BLaER1 treated with 17β-estradiol and CSF1 and Interleukin-3, amounts not matched to agents 10 nM and 100 nM (cell line): ENCODE results near the gene TAC3.
"Not testable (repeated sequence)": the region's sequence is repeated elsewhere in the genome, so short reads cannot be mapped to it uniquely, and the experiment has no call there.

Experiments used
- H3K27ac ChIP-seq, 11 experiments: shearing (Covaris generic); formaldehyde crosslinking; 2 replicates each; pipeline ENCODE4 v1.8.1; 2022
- H3K27me3 ChIP-seq, 11 experiments: shearing (Covaris generic); formaldehyde crosslinking; 2 replicates each; pipeline ENCODE4 v1.8.1; 2022
- H3K36me3 ChIP-seq, 11 experiments: shearing (Covaris generic); formaldehyde crosslinking; 2 replicates each; pipeline ENCODE4 v1.8.1; 2022
- H3K4me1 ChIP-seq, 10 experiments: shearing (Covaris generic); formaldehyde crosslinking; 2 replicates each; pipeline ENCODE4 v1.8.1; 2022
- H3K4me2 ChIP-seq, 11 experiments: shearing (Covaris generic); formaldehyde crosslinking; 2 replicates each; pipeline ENCODE4 v1.8.1; 2022
- H3K4me3 ChIP-seq, 10 experiments: shearing (Covaris generic); formaldehyde crosslinking; 2 replicates each; pipeline ENCODE4 v1.8.1; 2022
- H3K9ac ChIP-seq, 11 experiments: shearing (Covaris generic); formaldehyde crosslinking; 2 replicates each; pipeline ENCODE4 v1.8.1; 2022
- H3K9me3 ChIP-seq, 11 experiments: shearing (Covaris generic); formaldehyde crosslinking; replicated peaks in 1 of 11; 2 replicates each; pipeline ENCODE4 v1.8.1; 2022
- H4K20me1 ChIP-seq, 11 experiments: shearing (Covaris generic); formaldehyde crosslinking; 2 replicates each; pipeline ENCODE4 v1.8.1; 2022
- Cebpa-rat ChIP-seq, 11 experiments: shearing (Covaris generic); IDR thresholded peaks; 2 replicates each; pipeline ENCODE4 v1.8.1; 2022

The TAC3 gene

GRCh38 chr12:57016348-57016747, at the start of gene TAC3:
Gene TAC3 (minus strand): TSS chr12:57016529. CDS start chr12:57015797, 732 bp downstream.
- no peak within 1 kb of the TSS for H3K4me3 ChIP-seq
- H3K36me3 ChIP-seq, result no peaks in the 10 kb centered on the region
- no peaks in the 10 kb centered on the region for H3K27me3 ChIP-seq
- no peak within 1 kb of the TSS for H3K27ac ChIP-seq
- no peak within 1 kb of the TSS for H3K4me2 ChIP-seq
- H3K9ac ChIP-seq, result no peak within 1 kb of the TSS
- no peaks in the 10 kb centered on the region for H4K20me1 ChIP-seq
- TF ChIP-seq Cebpa-rat (IDR thresholded peaks at IDR 0.05), result no peak
- H3K4me1 ChIP-seq, result peaks cover 0 to 25% (median 7%) of the 10 kb centered on the region in 10 experiments; a peak in 11 of 20 replicates
- no peaks in the 10 kb centered on the region for H3K9me3 ChIP-seq

DNA sequence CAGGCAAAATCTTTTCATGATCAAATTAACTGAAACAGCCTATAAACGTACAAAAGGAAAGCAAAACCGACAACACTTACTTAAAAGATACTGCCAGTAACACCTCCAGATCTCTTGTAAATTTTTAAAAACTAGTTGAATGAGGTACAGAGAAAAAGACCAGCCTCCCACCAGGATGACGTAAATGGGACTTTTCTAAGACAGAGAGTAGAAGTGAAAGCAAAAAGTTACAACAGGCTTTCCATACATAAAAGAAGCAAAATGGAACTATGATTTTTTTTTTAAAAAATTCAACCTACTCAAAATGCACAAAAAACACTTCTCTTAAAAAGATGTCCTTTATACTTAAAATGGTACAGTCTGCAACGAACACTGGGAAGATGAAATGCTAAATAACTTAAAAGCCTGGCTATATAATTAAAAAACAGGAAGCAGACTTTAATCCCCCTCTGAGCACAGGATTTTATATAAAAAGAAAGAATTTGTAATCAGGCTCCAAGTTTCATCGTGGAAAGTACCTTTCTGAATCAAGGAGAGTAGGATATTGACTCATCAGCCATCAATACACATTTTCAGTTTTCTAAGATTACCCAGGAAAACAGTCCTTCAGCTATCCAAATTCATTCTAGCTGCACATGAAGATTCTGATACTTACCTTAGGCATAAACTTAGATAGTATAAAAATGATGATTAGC, 47.8 kb upstream of the TAC3 start:
- Histone ChIP-seq H3K9ac (peak overlapping the region in 10 of 11 experiments; percentile 32 to 71 (median 50); a peak in 16 of 22 replicates), H3K36me3 (peaks cover 38 to 94% (median 73%) of the 10 kb centered on the region in 11 experiments)

GRCh38 chr12:57058454-57058853, 42.1 kb upstream of the TAC3 start:
- H3K27me3 ChIP-seq, result no peaks in the 10 kb centered on the region
- H3K4me2 ChIP-seq, result no peak overlapping the region
- no peak for TF ChIP-seq Cebpa-rat (IDR thresholded peaks at IDR 0.05)
- peaks cover 0 to 10% (median 7%) of the 10 kb centered on the region in 11 experiments; a peak in 7 of 22 replicates for H3K9me3 ChIP-seq
- no peaks in the 10 kb centered on the region; a peak in 1 of 22 replicates for H4K20me1 ChIP-seq
- peaks cover 36 to 96% (median 78%) of the 10 kb centered on the region in 11 experiments for H3K36me3 ChIP-seq
- H3K9ac ChIP-seq, result peak overlapping the region in 1 of 11 experiments; percentile 5; a peak in 1 of 22 replicates
- no peak overlapping the region for H3K27ac ChIP-seq
- no peak overlapping the region for H3K4me3 ChIP-seq
- peaks cover 0 to 38% (median 11%) of the 10 kb centered on the region in 10 experiments; a peak in 12 of 20 replicates for H3K4me1 ChIP-seq

More for the DNA sequence above, 47.8 kb upstream of the TAC3 start:
- H3K27ac ChIP-seq, result peak overlapping the region in 10 of 11 experiments; percentile 20 to 87 (median 69); a peak in 19 of 22 replicates
- no peaks in the 10 kb centered on the region; a peak in 1 of 22 replicates for H4K20me1 ChIP-seq
- peak overlapping the region in 8 of 11 experiments; percentile 10 to 86 (median 71); a peak in 15 of 22 replicates for H3K4me2 ChIP-seq
- peak overlapping the region in 5 of 10 experiments; percentile 12 to 49 (median 21); a peak in 7 of 20 replicates for H3K4me3 ChIP-seq
- H3K4me1 ChIP-seq, result peaks cover 0 to 47% (median 29%) of the 10 kb centered on the region in 10 experiments; a peak in 16 of 20 replicates
- peaks cover 0 to 14% (median 0%) of the 10 kb centered on the region in 11 experiments; a peak in 6 of 22 replicates for H3K9me3 ChIP-seq
- no peaks in the 10 kb centered on the region for H3K27me3 ChIP-seq
- no peak for TF ChIP-seq Cebpa-rat (IDR thresholded peaks at IDR 0.05)

- H3K36me3 ChIP-seq, result peaks cover 36 to 83% (median 68%) of the 10 kb centered on the region in 11 experiments
- no peaks in the 10 kb centered on the region for H4K20me1 ChIP-seq
- H3K27me3 ChIP-seq, result no peaks in the 10 kb centered on the region
- peaks cover 0 to 10% (median 7%) of the 10 kb centered on the region in 11 experiments; a peak in 7 of 22 replicates for H3K9me3 ChIP-seq
- H3K27ac ChIP-seq, result peak overlapping the region in 3 of 11 experiments; percentile 5 to 66 (median 59); a peak in 5 of 22 replicates
- no peak for TF ChIP-seq Cebpa-rat (IDR thresholded peaks at IDR 0.05)
- H3K4me1 ChIP-seq, result peaks cover 0 to 32% (median 10%) of the 10 kb centered on the region in 10 experiments; a peak in 12 of 20 replicates
- H3K4me2 ChIP-seq, result peak overlapping the region in 4 of 11 experiments; percentile 8 to 81 (median 70); a peak in 5 of 22 replicates
- no peak overlapping the region for H3K4me3 ChIP-seq
- no peak overlapping the region for H3K9ac ChIP-seq
Measured at GRCh38 chr12:57057067-57057751, 40.9 kb upstream of the TAC3 start.

DNA sequence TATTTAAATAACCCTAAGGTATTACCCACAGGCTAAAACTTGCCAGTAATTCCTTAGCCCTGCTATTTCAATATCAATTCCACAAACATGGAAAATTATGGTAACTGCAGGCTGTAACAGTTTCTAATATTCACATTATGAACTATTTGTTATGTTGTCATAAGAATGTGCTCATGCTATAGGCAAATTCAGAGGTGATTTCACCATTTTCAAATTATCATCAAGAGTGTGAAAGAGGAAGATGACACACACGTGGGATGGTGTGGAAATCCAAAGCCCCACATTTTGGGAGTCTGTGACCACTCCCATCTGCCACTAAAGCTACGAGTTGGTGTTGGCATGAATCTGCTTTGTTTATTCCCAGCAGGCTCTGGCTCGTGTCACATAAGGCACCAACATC, 39.5 kb upstream of the TAC3 start:
- TF ChIP-seq Cebpa-rat (IDR thresholded peaks at IDR 0.05), result 0 out of 22 replicates have a peak, but pooled peaks of 1 of the 11 experiments have one; percentile 21
- peak overlapping the region in 1 of 11 experiments; percentile 34; a peak in 1 of 22 replicates for H3K9ac ChIP-seq
- no peaks in the 10 kb centered on the region for H4K20me1 ChIP-seq
- H3K9me3 ChIP-seq, result peaks cover 0 to 10% (median 7%) of the 10 kb centered on the region in 11 experiments; a peak in 7 of 22 replicates
- H3K4me3 ChIP-seq, result no peak overlapping the region
- no peaks in the 10 kb centered on the region for H3K27me3 ChIP-seq
- H3K4me1 ChIP-seq, result peaks cover 0 to 32% (median 10%) of the 10 kb centered on the region in 10 experiments; a peak in 12 of 20 replicates
- peaks cover 36 to 71% (median 56%) of the 10 kb centered on the region in 11 experiments for H3K36me3 ChIP-seq
- peak overlapping the region in 5 of 11 experiments; percentile 37 to 66 (median 58); a peak in 9 of 22 replicates for H3K27ac ChIP-seq
- peak overlapping the region in 5 of 11 experiments; percentile 28 to 81 (median 69); a peak in 10 of 22 replicates for H3K4me2 ChIP-seq

DNA sequence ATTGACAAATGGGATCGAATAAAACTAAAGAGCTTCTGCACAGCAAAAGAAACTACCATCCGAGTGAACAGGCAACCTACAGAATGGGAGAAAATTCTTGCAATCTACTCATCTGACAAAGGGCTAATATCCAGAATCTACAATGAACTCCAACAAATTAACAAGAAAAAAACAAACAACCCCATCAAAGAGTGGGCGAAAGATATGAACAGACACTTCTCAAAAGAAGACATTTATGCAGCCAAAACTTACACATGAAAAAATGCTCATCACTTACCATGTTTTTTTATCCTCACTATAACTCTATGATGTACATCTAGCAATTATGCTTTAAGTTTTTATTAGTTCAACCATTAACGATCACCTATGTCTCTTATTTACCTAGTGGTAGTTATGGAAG, 37.6 kb upstream of the TAC3 start:
- Histone ChIP-seq H3K4me1 (peaks cover 0 to 51% (median 18%) of the 10 kb centered on the region in 10 experiments; a peak in 13 of 20 replicates), H3K9me3 (peaks cover 0 to 10% (median 7%) of the 10 kb centered on the region in 11 experiments; a peak in 7 of 22 replicates), H3K36me3 (peaks cover 17 to 52% (median 37%) of the 10 kb centered on the region in 11 experiments)
- H3K9ac ChIP-seq, H3K4me2 ChIP-seq, H3K27me3 ChIP-seq, H3K4me3 ChIP-seq, H4K20me1 ChIP-seq, H3K27ac ChIP-seq: not testable (repeated sequence)

- not testable (repeated sequence) for H3K4me2 ChIP-seq, H3K9ac ChIP-seq, H3K27me3 ChIP-seq, H3K27ac ChIP-seq, H3K4me3 ChIP-seq, H4K20me1 ChIP-seq
- peaks cover 9 to 45% (median 29%) of the 10 kb centered on the region in 11 experiments; a peak in 21 of 22 replicates for H3K36me3 ChIP-seq
- H3K9me3 ChIP-seq, result peaks cover 0 to 10% (median 7%) of the 10 kb centered on the region in 11 experiments; a peak in 7 of 22 replicates
- H3K4me1 ChIP-seq, result peaks cover 0 to 58% (median 26%) of the 10 kb centered on the region in 10 experiments; a peak in 14 of 20 replicates
Measured at GRCh38 chr12:57053146-57053545, 36.8 kb upstream of the TAC3 start.

- H3K36me3 ChIP-seq, result peaks cover 0 to 23% (median 8%) of the 10 kb centered on the region in 11 experiments; a peak in 14 of 22 replicates
- no peaks in the 10 kb centered on the region for H3K27me3 ChIP-seq
- H4K20me1 ChIP-seq, result no peaks in the 10 kb centered on the region; a peak in 1 of 22 replicates
- H3K9me3 ChIP-seq, result peaks cover 0 to 10% (median 7%) of the 10 kb centered on the region in 11 experiments; a peak in 7 of 22 replicates
- no peak overlapping the region for H3K4me2 ChIP-seq
- no peak overlapping the region for H3K27ac ChIP-seq
- H3K9ac ChIP-seq, result no peak overlapping the region
- H3K4me3 ChIP-seq, result no peak overlapping the region
- no peak for TF ChIP-seq Cebpa-rat (IDR thresholded peaks at IDR 0.05)
- H3K4me1 ChIP-seq, result peaks cover 9 to 63% (median 42%) of the 10 kb centered on the region in 10 experiments; a peak in 18 of 20 replicates
Measured at GRCh38 chr12:57051011-57051410, 34.7 kb upstream of the TAC3 start.
